CD4-positive, CD25-positive, alpha-beta regulatory T cell (primary cell): ENCODE data around the gene GRIK4. TPM values are rescaled to one million over a fixed set of nuclear protein-coding genes. Genes with fewer than 3 reads are reported as not detected.
A peak's percentile ranks its signal among the peaks of the same experiment; 100 is the strongest.

ENCODE experiments used
- ATAC-seq, 2 donors: fragments of 150-1000 bp; cut with Tn5 transposase; one replicate each; pipeline ENCODE4 v1.10.0; 2021; ENCODE audit warnings: low read depth in 2 of 2, moderate number of reproducible peaks in 2 of 2, moderate library complexity in 1 of 2
- DNase-seq, 3 donors: peaks; one replicate each; pipeline versions ENCODE4 v3.0.0 to v3.0.0-alpha.2; 2012 to 2022; ENCODE audit warnings: mixed read lengths in 1 of 3
- H3K27ac ChIP-seq: one replicate; pipeline ENCODE4 v1.7.0; 2013; ENCODE audit warnings: mild to moderate bottlenecking, low read length; ENCODE audit not compliant: insufficient read depth, poor library complexity, severe bottlenecking
- H3K27me3 ChIP-seq: one replicate; pipeline ENCODE4 v1.7.0; 2013; ENCODE audit warnings: low read length; ENCODE audit not compliant: control insufficient read depth, insufficient read depth
- H3K36me3 ChIP-seq: one replicate; pipeline ENCODE4 v1.7.0; 2013; ENCODE audit warnings: mild to moderate bottlenecking, low read length, moderate library complexity; ENCODE audit not compliant: control insufficient read depth, insufficient read depth
- H3K4me1 ChIP-seq: 2 replicates; pipeline ENCODE4 v1.7.0; 2013; ENCODE audit warnings: mild to moderate bottlenecking, low read length; ENCODE audit not compliant: insufficient read depth, control insufficient read depth, poor library complexity, severe bottlenecking
- H3K4me3 ChIP-seq: one replicate; pipeline ENCODE4 v1.7.0; 2013; ENCODE audit warnings: low read depth, mild to moderate bottlenecking, low read length, moderate library complexity
- H3K9me3 ChIP-seq, 2 experiments: 1 replicate in 1 of 2; 2 replicates in 1 of 2; pipeline ENCODE4 v1.7.0; 2013; ENCODE audit warnings: low read length in 2 of 2, mild to moderate bottlenecking in 1 of 2, moderate library complexity in 1 of 2; ENCODE audit not compliant: control insufficient read depth in 2 of 2
- H3K27ac Mint-ChIP-seq, 3 donors: one replicate each; pipeline ENCODE4 v1.8.0; 2020 to 2022; ENCODE audit warnings: mild to moderate bottlenecking in 3 of 3, mixed read lengths in 3 of 3, moderate library complexity in 2 of 3
- H3K27me3 Mint-ChIP-seq: one replicate; pipeline ENCODE4 v1.8.0; 2022; ENCODE audit warnings: mild to moderate bottlenecking, mixed read lengths
- H3K36me3 Mint-ChIP-seq: one replicate; pipeline ENCODE4 v1.8.0; 2020; ENCODE audit warnings: mixed read lengths
- H3K4me1 Mint-ChIP-seq, 4 donors: one replicate each; pipeline ENCODE4 v1.8.0; 2020 to 2022; ENCODE audit warnings: mixed read lengths in 4 of 4, mild to moderate bottlenecking in 1 of 4
- H3K4me3 Mint-ChIP-seq, 4 donors: one replicate each; pipeline ENCODE4 v1.8.0; 2020 to 2022; ENCODE audit warnings: mild to moderate bottlenecking in 4 of 4, mixed read lengths in 4 of 4, moderate library complexity in 3 of 4
- H3K9me3 Mint-ChIP-seq, 7 donors: one replicate each; pipeline ENCODE4 v1.8.0; 2020 to 2022; ENCODE audit warnings: mixed read lengths in 7 of 7, mild to moderate bottlenecking in 3 of 7, moderate library complexity in 2 of 7
- polyA plus RNA-seq, 4 donors: library from polyadenylated mRNA; unstranded; fragments of 300-500 nt; fragmentation: Illumina TruSeq; gene quantifications; one replicate each; pipeline ENCODE4 v1.2.3, GENCODE V29; 2021
- total RNA-seq: library from RNA; stranded (reverse); gene quantifications from one replicate; pipeline ENCODE4 v1.2.3, GENCODE V29; 2022

GRIK4 gene
- total and polyA plus RNA-seq, 5 donors from 2014 or later: not detected

DNA sequence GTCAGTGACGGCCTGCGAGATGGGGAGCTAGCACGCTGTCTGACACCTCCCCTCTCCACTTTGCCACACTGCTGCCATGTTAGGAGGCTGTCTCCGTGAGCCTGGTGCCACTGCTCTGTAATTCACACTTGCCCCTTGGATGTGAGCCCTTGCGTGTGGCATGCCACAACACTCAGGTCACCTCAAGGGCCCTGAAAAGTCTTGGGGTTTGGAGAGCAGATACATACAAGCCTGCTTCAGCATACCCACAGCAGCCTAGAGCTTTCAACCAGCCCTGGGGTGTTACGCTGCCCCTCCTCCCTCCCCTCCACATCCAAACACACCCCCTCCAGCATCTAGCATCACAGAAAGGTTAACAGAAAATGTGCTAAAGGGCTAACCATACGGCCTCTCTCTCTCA is 442.8 kb downstream of the GRIK4 start:
- H3K9me3 ChIP-seq: no peaks in the 10 kb centered on the region
- peaks cover 21% of the 10 kb centered on the region for H3K4me1 ChIP-seq
- H3K4me3 ChIP-seq: no peak overlapping the region
- DNase-seq: no peak
- peaks cover 0 to 2% (median 0%) of the 10 kb centered on the region in 7 donors for H3K9me3 Mint-ChIP-seq
- H3K27ac ChIP-seq: no peak overlapping the region
- H3K36me3 ChIP-seq: no peaks in the 10 kb centered on the region
- H3K4me3 Mint-ChIP-seq: no peak overlapping the region
- no peaks in the 10 kb centered on the region for H3K27me3 ChIP-seq
- no peak overlapping the region for H3K27ac Mint-ChIP-seq
- ATAC-seq: no peak
- peaks cover 4 to 15% (median 10%) of the 10 kb centered on the region in 4 donors for H3K4me1 Mint-ChIP-seq
- H3K36me3 Mint-ChIP-seq: no peaks in the 10 kb centered on the region
- H3K27me3 Mint-ChIP-seq: no peaks in the 10 kb centered on the region

DNA sequence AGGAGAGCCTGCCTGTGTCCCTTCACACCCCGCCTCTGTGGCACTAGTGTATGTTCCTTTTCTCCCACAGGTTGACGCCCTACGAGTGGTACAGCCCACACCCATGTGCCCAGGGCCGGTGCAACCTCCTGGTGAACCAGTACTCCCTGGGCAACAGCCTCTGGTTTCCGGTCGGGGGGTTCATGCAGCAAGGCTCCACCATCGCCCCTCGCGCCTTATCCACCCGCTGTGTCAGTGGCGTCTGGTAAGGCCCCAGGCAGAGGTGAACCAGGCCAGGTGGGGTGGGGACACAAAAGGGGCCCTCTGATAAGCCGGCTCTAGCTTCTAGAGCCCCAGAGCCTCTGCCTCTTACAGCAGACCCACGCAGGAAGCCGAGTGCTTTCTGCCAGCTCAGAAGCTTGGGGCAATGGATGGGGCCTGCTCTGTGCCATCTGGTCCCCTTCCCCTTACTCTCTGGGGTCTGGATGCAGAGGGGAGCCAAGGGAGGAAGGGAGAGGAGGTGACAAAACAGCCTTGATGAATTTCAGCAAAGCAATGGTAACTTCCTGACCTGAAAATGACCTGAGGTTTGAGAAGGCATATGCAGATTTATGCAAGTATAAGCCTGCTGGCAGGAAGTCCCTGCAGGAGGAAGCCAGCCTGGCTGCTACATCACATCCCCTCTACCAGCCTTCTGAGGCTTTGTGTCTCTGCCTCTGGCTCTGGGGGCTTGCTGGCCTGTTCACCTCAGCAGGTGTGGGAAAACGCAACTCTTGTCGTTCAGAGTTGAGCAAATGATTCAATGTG is 445.4 kb downstream of the GRIK4 start:
- Mint-ChIP-seq H3K36me3 (no peaks in the 10 kb centered on the region), H3K4me1 (peaks cover 4 to 15% (median 10%) of the 10 kb centered on the region in 4 donors), H3K4me3 (peak overlapping the region in 3 of 4 donors; percentile 2 to 49 (median 16)), H3K27ac (peak overlapping the region; percentile 87 to 99 (median 92)), H3K9me3 (peaks cover 0 to 2% (median 0%) of the 10 kb centered on the region in 7 donors), H3K27me3 (no peaks in the 10 kb centered on the region)
- H3K4me3 ChIP-seq: no peak overlapping the region
- H3K27ac ChIP-seq: no peak overlapping the region
- no peaks in the 10 kb centered on the region for H3K27me3 ChIP-seq
- no peaks in the 10 kb centered on the region for H3K9me3 ChIP-seq
- ATAC-seq (peak; percentile 43 to 82), DNase-seq (peak in 2 of 3 donors; percentile 12 to 39)
- H3K36me3 ChIP-seq: no peaks in the 10 kb centered on the region
- H3K4me1 ChIP-seq: peaks cover 21% of the 10 kb centered on the region

DNA sequence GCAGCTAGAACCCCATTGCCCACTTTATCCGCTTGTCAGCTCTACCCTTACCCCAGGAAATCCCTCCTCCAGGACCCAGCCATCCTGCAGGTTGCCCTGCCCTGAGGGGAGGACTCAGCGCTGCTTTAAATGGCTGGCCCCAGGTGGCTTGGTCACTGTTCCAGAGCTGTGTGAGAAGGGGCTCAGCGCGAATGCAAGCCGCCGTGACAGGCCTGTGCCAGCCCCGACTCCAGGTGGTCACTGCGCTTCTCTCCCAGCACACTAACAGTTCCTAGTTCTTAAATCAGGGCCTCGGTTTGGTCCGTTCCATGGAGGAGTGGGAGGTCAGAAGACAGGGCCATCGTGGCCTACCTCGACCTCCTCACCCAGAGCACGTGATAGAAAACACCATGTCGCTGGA is 446.6 kb downstream of the GRIK4 start:
- DNase-seq (no peak), ATAC-seq (no peak)
- Histone ChIP-seq H3K27ac (no peak overlapping the region), H3K4me3 (no peak overlapping the region), H3K9me3 (no peaks in the 10 kb centered on the region), H3K36me3 (no peaks in the 10 kb centered on the region), H3K4me1 (peaks cover 11% of the 10 kb centered on the region), H3K27me3 (peaks cover under 1% of the 10 kb centered on the region)
- no peak overlapping the region for H3K4me3 Mint-ChIP-seq
- peaks cover 4 to 10% (median 9%) of the 10 kb centered on the region in 4 donors for H3K4me1 Mint-ChIP-seq
- peaks cover 0 to 2% (median 0%) of the 10 kb centered on the region in 7 donors for H3K9me3 Mint-ChIP-seq
- H3K27ac Mint-ChIP-seq: peak overlapping the region; percentile 38 to 92 (median 59)
- no peaks in the 10 kb centered on the region for H3K36me3 Mint-ChIP-seq
- H3K27me3 Mint-ChIP-seq: peaks cover 12% of the 10 kb centered on the region

DNA sequence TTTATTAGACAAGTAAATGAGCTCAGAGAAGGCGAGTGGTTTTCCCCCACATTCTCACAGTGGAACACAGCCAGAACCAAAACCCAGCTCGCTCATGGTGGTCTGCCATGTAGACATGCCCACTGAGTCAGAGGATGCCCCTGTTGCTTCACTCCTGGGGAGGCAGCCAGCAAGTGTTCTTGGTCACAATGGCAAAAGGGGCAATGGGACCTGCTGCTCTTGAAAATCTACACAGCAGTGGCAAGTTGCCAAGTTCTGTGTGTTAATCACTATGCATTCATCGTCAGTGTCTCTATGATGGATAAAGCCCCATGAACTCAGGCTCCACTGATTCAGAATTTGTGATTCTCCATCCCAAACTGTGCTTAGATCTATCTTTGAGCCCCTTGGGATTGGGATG is 447.6 kb downstream of the GRIK4 start:
- peaks cover 16% of the 10 kb centered on the region for H3K27me3 Mint-ChIP-seq
- no peak overlapping the region for H3K27ac Mint-ChIP-seq
- no peak for DNase-seq
- Histone ChIP-seq H3K9me3 (no peaks in the 10 kb centered on the region), H3K4me3 (no peak overlapping the region), H3K27ac (no peak overlapping the region), H3K36me3 (no peaks in the 10 kb centered on the region), H3K27me3 (peaks cover 4% of the 10 kb centered on the region), H3K4me1 (peaks cover 11% of the 10 kb centered on the region)
- no peak overlapping the region for H3K4me3 Mint-ChIP-seq
- no peaks in the 10 kb centered on the region for H3K36me3 Mint-ChIP-seq
- ATAC-seq: no peak
- peaks cover 0 to 2% (median 0%) of the 10 kb centered on the region in 7 donors for H3K9me3 Mint-ChIP-seq
- peaks cover 4 to 10% (median 9%) of the 10 kb centered on the region in 4 donors for H3K4me1 Mint-ChIP-seq

DNA sequence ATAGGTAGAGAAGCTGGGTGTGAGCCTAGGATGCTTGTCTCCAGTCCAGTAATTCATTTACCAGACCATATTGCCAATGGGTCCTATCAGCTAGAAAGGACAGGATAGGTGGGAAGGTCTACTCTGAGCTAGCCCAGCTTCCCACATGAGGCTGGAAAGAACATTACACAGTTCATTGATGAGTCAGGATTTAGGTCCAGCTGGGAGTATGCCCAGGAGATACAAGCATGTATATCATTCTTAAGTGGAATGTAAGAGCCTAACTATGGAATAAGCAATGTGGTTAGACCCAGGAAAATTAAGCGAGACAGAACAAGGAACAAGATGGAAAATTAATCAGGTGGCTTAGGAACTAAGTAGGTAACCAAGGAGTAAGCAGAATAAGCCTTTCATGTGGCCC is 453.3 kb downstream of the GRIK4 start:
- H3K4me3 ChIP-seq: no peak overlapping the region
- H3K27me3 ChIP-seq: peaks cover 4% of the 10 kb centered on the region
- Mint-ChIP-seq H3K27ac (no peak overlapping the region), H3K4me1 (no peaks in the 10 kb centered on the region), H3K9me3 (peaks cover 0 to 1% (median 0%) of the 10 kb centered on the region in 7 donors), H3K27me3 (peaks cover 16% of the 10 kb centered on the region), H3K4me3 (no peak overlapping the region), H3K36me3 (no peaks in the 10 kb centered on the region)
- no peaks in the 10 kb centered on the region for H3K4me1 ChIP-seq
- no peak overlapping the region for H3K27ac ChIP-seq
- ATAC-seq: no peak
- DNase-seq: no peak
- H3K9me3 ChIP-seq: no peaks in the 10 kb centered on the region
- H3K36me3 ChIP-seq: no peaks in the 10 kb centered on the region

DNA sequence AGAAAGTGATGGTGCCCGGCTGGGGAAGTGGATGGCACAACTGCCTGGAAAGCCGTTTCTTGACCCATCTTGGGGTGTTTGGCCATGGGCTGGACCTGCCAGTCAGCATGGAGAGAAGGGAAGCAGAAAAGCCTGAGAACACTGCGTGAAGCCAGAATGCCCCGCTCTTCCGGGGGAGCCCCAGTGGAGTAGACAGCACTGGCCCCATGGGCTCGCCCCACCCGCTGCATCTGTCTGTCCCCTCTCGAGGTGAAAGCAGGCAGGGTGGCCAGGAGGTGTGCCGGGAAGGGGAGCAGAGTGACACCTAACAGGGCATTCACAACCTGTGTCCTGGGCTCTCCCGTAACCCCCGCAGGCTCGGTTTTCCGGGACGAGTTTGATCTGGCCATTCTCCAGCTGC is 455.3 kb downstream of the GRIK4 start:
- Mint-ChIP-seq H3K27me3 (peaks cover 16% of the 10 kb centered on the region), H3K4me3 (no peak overlapping the region), H3K9me3 (peaks cover 0 to 1% (median 0%) of the 10 kb centered on the region in 7 donors), H3K27ac (no peak overlapping the region), H3K4me1 (no peaks in the 10 kb centered on the region), H3K36me3 (no peaks in the 10 kb centered on the region)
- Histone ChIP-seq H3K27ac (no peak overlapping the region), H3K9me3 (no peaks in the 10 kb centered on the region), H3K27me3 (peaks cover 4% of the 10 kb centered on the region), H3K36me3 (no peaks in the 10 kb centered on the region), H3K4me3 (no peak overlapping the region), H3K4me1 (no peaks in the 10 kb centered on the region)
- no peak for ATAC-seq
- no peak for DNase-seq

DNA sequence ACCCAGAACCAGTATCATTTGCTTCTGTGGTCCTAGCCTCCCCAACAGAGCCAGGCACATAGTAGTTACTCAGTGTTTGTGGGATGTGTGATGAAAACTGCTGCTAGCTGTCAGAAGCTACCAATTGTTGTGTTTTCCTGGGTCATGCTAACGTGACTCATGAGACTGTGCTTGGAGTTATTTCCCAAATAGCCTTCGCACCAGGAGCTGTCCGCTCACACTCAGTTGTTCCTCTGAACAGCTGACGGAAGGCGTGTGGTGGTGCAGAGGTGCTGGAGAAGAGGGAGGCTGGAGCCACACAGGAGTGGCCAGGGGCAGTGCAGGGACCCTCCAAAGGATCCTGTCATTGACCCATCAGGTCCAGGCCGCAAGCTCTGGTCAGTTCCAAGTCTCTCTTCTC is 458.4 kb downstream of the GRIK4 start:
- no peak for DNase-seq
- no peaks in the 10 kb centered on the region for H3K36me3 Mint-ChIP-seq

DNA sequence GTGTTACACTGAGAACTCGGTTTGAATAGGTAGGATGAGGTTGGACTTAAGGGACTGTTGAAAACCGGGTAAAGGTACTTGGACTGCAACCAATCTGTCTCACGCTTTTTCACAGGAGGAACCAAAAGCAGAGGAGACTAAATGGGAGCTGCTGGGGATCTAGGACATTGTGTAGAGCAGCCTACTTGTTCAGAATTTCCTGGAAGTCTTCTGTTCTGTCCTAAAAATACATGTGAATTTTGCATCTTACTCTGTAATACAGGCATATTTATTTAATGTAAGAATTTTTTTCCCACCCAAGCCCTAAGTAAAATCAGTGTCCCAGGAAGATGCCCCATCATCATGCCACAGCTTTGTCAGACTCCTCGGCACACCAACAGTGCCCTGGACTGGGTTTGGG is 460.3 kb downstream of the GRIK4 start:
- Mint-ChIP-seq H3K9me3 (peaks cover 0 to 1% (median 0%) of the 10 kb centered on the region in 7 donors), H3K4me1 (peaks cover 0 to 2% (median 0%) of the 10 kb centered on the region in 4 donors), H3K27ac (no peak overlapping the region), H3K36me3 (no peaks in the 10 kb centered on the region), H3K27me3 (peaks cover 6% of the 10 kb centered on the region), H3K4me3 (no peak overlapping the region)
- DNase-seq (no peak), ATAC-seq (no peak)
- Histone ChIP-seq H3K4me1 (no peaks in the 10 kb centered on the region), H3K27ac (no peak overlapping the region), H3K27me3 (peaks cover 6% of the 10 kb centered on the region), H3K9me3 (no peaks in the 10 kb centered on the region), H3K4me3 (no peak overlapping the region), H3K36me3 (no peaks in the 10 kb centered on the region)

More for the DNA sequence above, 458.4 kb downstream of the GRIK4 start:
- Histone ChIP-seq H3K27ac (no peak overlapping the region), H3K4me1 (no peaks in the 10 kb centered on the region), H3K9me3 (no peaks in the 10 kb centered on the region), H3K4me3 (no peak overlapping the region), H3K36me3 (no peaks in the 10 kb centered on the region), H3K27me3 (no peaks in the 10 kb centered on the region)
- H3K4me3 Mint-ChIP-seq: no peak overlapping the region
- H3K4me1 Mint-ChIP-seq: no peaks in the 10 kb centered on the region
- H3K9me3 Mint-ChIP-seq: peaks cover 0 to 1% (median 0%) of the 10 kb centered on the region in 7 donors
- ATAC-seq: no peak
- no peak overlapping the region for H3K27ac Mint-ChIP-seq
- H3K27me3 Mint-ChIP-seq: peaks cover 6% of the 10 kb centered on the region
